Measurements from ENCODE around the gene ZFYVE28.
"Not testable (repeated sequence)": the region's sequence is repeated elsewhere in the genome, so short reads cannot be mapped to it uniquely, and the experiment has no call there.

ZFYVE28 gene

GRCh38 chr4:2417765-2418649 lies at the start of gene ZFYVE28:
ZFYVE28 (minus strand) TSS chr4:2418645; CDS start chr4:2418323, 322 bp downstream.
- peak in 1 of 2 donors; percentile 16 for DNase-seq

- not testable (repeated sequence) for DNase-seq
Measured at GRCh38 chr4:2465544-2465943, 47.1 kb upstream of the ZFYVE28 start.

DNA sequence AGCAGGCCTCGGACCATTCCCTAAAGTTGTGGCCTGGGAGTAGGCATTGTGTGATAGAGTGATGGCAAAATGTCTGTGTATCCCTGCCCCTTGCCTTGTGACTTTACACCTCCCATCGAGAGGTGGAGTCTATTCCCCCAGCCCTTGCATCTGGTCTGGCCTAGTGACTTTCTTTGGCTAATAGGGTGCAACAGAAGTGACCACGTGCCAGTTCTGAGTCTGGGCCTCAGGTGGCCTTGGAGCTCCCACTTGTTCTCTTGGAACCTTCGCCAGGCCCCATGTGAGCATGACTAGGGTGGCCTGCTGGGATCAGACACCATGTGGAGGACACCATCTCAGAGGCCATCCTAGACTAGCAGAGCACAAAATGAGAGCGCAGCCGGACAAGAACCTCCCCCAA lies 46.6 kb upstream of the ZFYVE28 start:
- DNase-seq: no peak

DNA sequence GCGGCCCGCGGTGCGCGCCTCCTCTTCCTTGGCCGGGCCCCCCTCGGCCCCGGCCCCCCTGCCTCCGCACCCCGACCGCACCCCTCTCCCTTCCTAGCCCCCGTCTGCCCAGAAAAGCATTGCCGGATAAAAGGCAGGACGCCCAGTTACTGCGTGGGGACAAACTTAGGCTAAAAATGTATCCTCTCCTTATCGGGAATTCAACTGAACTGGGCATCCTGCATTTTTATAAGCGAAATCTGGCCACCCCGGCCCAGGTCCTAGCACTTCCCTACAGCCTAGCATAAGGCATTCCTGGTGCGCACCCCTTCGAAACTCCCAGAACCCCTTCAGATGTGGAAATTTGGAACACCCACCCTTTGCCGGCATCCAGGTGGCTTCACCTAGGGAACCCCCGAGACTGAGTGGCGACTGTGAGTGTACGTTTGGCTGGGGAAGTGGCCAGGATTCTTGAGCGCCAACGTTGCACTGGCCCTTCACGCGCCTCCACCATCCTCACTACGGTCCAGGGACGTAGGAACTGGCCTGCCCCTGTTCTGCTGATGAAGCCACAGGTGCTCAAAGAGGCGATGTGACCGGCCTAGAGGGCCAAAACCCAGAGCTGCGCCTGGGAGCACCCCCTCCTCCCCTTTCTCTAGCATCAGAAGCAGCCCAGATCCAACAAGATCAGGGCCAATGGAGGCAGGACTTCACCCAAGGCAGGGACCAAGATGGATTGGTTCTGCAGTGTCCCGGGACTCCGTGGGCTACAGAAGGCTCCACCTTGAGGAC lies 44.7 kb upstream of the ZFYVE28 start:
- no peak for DNase-seq

DNA sequence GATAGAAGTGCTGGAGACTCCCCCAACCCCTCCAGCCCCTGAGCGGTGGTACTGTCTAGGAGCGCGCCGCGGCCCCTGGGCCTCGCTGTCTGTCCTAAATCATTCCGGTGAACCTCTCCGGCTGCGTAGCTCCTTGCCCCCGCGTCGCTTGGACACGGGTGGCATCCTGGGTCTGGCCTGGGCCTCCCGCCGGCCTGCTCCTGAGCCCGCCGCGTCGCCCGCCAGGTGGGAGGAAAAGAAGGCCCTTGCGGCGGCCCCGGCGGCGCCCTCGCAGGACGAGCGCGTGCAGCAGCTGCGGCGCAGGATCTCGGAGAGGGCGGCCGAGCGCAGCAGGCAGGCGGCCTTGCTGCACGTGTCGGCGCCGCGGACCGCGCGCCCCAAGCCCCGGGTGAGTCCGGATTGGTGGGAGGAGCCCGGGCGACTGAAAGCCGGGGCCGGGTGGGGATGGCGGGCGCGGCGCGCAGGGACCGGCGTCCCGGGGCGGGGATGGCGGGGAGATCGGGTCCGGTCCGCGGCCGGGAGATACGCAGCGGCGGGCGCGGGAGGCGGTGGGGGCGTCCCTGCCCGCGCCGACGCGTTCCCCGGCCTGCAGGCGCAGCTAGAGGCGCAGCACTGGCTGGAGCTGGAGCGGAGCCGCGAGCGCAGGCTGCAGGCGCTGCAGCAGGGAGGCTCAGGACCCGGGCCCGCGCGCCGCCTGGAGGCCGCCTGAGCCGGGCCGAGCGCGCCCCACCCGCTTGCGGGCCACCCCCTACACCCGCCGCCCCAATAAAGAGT lies 44.0 kb upstream of the ZFYVE28 start:
- peak; percentile 63 to 73 for DNase-seq

DNA sequence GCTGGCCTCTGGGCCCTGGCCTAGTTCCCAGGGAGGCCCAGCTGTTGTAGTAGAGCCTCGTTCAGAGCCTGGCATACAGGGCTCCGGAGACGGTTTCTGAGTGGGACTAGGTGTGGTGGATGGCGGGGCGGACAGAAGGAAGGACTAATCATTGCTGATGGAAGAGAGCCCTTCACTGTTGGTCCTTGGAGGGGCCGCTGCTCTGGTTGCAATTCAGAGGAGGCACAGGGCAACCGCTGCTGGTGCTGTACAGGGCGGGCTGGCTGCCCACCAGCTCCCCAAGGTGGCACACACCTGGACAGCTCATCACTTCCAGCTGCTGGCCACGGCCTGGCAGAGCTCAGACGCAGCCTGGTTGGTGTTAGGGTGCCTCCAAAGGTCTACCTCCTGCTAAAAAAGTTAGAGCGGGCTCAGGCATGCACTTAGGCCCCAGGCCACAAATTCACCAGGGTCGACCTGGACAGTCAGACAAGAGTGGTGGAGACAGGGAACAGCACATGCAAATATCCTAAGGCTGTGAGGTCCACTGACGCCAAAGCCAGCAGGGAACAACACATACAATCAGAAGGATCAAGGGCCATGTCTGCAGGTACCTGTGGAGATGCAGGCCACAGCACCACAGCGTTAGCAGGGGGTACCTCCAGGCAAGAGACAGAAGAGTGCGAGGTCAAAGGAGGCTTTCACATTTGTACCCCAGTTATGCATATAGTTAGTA lies 43.0 kb upstream of the ZFYVE28 start:
- DNase-seq: no peak

DNA sequence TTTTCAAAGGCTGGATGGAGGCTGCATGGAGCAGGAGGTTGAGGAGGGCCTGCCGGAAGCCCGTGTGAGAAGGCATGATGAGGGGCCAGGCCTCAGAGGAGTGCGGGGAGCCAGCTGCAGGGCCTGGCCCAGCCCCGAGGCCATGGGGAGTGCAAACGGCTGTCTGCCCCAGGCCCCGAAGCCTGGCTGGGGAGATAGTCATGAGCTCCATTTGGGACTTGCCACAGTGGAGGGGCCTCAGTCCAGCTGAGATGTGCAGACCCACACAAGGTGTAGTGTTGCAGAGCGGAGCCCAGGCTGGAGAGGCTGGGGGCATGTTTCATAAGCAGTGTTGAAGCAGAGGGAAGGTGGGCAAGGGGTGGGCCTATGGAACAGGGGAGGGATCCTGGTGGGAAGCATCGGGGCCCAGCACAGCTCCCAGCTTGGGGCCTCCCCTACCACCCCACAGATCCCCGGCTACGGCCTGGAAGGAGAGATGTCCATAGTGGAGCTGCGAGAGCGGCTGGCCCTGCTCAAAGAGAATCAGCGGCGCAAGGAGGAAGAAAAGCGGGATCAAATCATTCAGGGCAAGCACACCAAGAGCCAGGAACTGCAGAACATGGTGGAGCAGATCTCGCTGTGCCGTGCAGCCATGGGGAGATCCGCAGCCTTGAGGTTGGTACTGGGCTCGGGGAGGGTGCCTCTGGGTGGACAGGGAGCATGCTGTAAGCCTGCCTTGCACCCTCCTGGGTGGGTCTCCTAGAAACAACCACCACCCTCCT lies 41.3 kb upstream of the ZFYVE28 start:
- no peak for DNase-seq

- no peak for DNase-seq
Measured at GRCh38 chr4:2458546-2459491, 40.4 kb upstream of the ZFYVE28 start.

- DNase-seq: peak in 1 of 2 donors; percentile 19
Measured at GRCh38 chr4:2457481-2458295, 39.2 kb upstream of the ZFYVE28 start.

- no peak for DNase-seq
Measured at GRCh38 chr4:2451821-2452785, 33.7 kb upstream of the ZFYVE28 start.

- DNase-seq: no peak
Measured at GRCh38 chr4:2451036-2451520, 32.6 kb upstream of the ZFYVE28 start.

DNA sequence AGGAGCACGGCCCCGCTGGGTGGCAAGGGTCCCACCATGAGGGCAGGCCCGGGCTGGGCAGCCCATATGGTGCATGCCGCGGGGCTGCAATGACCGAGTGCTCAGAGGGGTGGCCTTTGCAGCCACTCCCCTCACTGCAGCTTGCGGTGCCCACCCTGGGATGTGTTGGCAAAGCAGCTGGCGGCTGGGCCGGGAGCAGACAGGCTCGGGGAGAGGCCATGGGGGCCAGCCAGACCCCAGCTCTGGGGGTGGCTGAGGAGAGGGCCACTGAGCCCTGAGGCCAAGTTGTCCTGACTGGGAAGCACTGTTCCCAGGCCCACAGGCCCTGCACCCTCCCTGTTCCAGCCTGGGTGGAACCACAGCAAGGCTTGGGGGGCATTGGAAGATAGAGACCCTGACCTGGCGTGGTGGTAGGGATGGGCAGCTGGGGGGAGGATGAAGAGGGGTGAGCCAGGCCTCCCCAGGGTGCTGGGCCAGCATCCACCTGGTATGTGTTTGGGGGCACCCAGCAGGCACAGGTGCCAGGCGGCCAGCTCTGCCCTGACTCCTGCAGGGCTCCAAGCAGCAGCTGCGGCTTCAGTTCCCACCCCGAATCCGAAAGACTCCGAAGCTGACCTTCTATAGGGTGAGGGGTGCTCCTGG lies 32.1 kb upstream of the ZFYVE28 start:
- DNase-seq: no peak

GRCh38 chr4:2449511-2450392 lies 31.3 kb upstream of the ZFYVE28 start:
- DNase-seq: no peak

DNA sequence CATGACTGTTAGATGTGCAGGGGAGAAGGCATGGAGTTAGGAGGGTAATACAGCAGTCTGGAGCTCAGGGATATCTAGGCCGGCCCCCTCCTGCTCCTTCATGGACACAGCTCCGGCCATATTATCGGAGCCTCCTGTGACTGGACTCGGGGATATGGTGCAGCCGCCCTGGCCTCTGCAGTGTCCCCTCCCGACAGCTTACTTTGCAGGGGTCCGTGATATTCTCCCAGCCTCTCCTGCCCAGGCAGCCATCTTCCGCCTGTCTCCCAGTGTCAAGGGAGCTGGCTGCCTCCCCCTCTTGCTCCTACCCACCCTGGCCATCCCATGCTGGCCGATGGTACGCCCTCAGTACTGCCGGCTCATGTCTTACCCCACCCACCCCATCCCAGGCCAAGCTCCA lies 30.6 kb upstream of the ZFYVE28 start:
- no peak for DNase-seq

DNA sequence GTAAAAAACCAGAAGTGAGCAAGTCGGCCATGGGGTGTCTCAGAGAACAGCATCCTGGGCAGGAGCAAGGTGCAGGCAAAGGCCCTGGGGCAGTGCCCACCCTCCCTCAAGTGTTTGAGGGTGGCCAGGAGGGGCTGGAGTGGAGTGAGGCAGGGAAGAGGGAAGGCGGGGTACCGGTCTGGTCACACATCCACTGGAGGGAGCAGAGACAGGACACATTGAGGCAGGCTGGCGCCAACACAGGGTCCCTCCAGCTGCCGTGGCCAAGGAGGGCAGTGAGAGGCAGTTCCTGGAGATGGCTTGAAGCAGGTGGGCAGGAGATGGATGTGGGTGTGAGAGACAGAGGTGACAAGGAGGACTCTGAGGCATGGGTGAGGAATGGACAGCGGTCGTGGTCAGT lies 30.1 kb upstream of the ZFYVE28 start:
- no peak for DNase-seq

All from CD4-positive, alpha-beta T cell treated with Interferon alpha-2 for 1 hour (primary cell).